Lung (tissue), 14 donors: ENCODE data around the gene CNTNAP3B. TPM values are rescaled to one million over a fixed set of nuclear protein-coding genes. Genes with fewer than 3 reads are reported as not detected.
"Not testable (repeated sequence)": the region's sequence is repeated elsewhere in the genome, so short reads cannot be mapped to it uniquely, and the experiment has no call there.

Experiments used
- ATAC-seq: fragments of 200-7000 bp; cut with Tn5 transposase; one replicate; pipeline ENCODE4 v1.9.1; 2020; ENCODE audit warnings: moderate number of reproducible peaks; ENCODE audit not compliant: insufficient read depth, low FRiP score
- DNase-seq, 3 donors: peaks; one replicate each; pipeline ENCODE4 v3.0.0-alpha.2; 2013 to 2017
- H3K27ac ChIP-seq, 2 donors: one replicate each; pipeline ENCODE4 v1.5.1; 2013; ENCODE audit warnings: mild to moderate bottlenecking in 2 of 2, moderate library complexity in 2 of 2, control low read depth in 1 of 2, inconsistent platforms in 1 of 2, low read depth in 1 of 2, low read length in 1 of 2
- H3K27me3 ChIP-seq, 3 donors: one replicate each; pipeline ENCODE4 v1.5.1; 2013; ENCODE audit warnings: low read length in 2 of 3; ENCODE audit not compliant: control insufficient read depth in 3 of 3, insufficient read depth in 3 of 3
- H3K36me3 ChIP-seq, 4 donors: one replicate each; pipeline ENCODE4 v1.5.1; 2013; ENCODE audit warnings: low read length in 4 of 4, mild to moderate bottlenecking in 1 of 4, moderate library complexity in 1 of 4; ENCODE audit not compliant: control insufficient read depth in 4 of 4, insufficient read depth in 4 of 4
- H3K4me1 ChIP-seq, 5 donors: one replicate each; pipeline ENCODE4 v1.5.1; 2013; ENCODE audit warnings: low read length in 5 of 5, mild to moderate bottlenecking in 2 of 5, moderate library complexity in 1 of 5; ENCODE audit not compliant: control insufficient read depth in 5 of 5, insufficient read depth in 5 of 5
- H3K4me3 ChIP-seq: one replicate; pipeline ENCODE4 v1.5.1; 2013; ENCODE audit warnings: mild to moderate bottlenecking, control low read depth, moderate library complexity
- H3K9ac ChIP-seq, 2 donors: one replicate each; pipeline ENCODE4 v1.5.1; 2013; ENCODE audit warnings: low read length in 2 of 2, control low read depth in 1 of 2; ENCODE audit not compliant: insufficient read depth in 1 of 2
- H3K9me3 ChIP-seq, 4 donors: one replicate each; pipeline ENCODE4 v1.5.1; 2013; ENCODE audit warnings: low read length in 3 of 4, mild to moderate bottlenecking in 1 of 4, moderate library complexity in 1 of 4; ENCODE audit not compliant: control insufficient read depth in 4 of 4, insufficient read depth in 3 of 4
- WGBS, 2 donors: extraction: QIAGEN DNeasy Blood & Tissue Kit; methylation state at CpG; one replicate each; pipeline ENCODE4 v1.1.7; 2013; 5-methylcytosine and 5-hydroxymethylcytosine counted together
- long read RNA-seq, 5 donors: transcript quantifications; one replicate each; lab custom pipeline, GENCODE V29; 2026
- polyA plus RNA-seq, 2 donors: library from polyadenylated mRNA; stranded (reverse); fragments of 200-250 nt; gene quantifications; one replicate each; pipeline ENCODE4 v1.2.1, GENCODE V29; 2013
- total RNA-seq, 2 donors: library from RNA; depleted of rRNA in 1 of 2; stranded (reverse); fragments of >200 nt in 1 of 2; gene quantifications; one replicate each; pipeline ENCODE4 v1.2.1, GENCODE V29; 2014 to 2021
- donor health status: Bipolar disorder and iron deficiency.
- donor health status: healthy.
- donor health status: DM: yes; HTN: yes; CAD: no.

Gene CNTNAP3B
- total RNA-seq (10 to 100 TPM; 13.6 to 20.8 TPM), polyA plus RNA-seq (1 to 10 TPM; 5.6 to 5.7 TPM)
- long read RNA-seq, donor 1 = 0 reads
- long read RNA-seq, donor 2 = 0 reads
- long read RNA-seq, donor 3 = 0 reads
- long read RNA-seq, donor 4 = 0 reads
- long read RNA-seq, donor 5 = 0 reads

DNA sequence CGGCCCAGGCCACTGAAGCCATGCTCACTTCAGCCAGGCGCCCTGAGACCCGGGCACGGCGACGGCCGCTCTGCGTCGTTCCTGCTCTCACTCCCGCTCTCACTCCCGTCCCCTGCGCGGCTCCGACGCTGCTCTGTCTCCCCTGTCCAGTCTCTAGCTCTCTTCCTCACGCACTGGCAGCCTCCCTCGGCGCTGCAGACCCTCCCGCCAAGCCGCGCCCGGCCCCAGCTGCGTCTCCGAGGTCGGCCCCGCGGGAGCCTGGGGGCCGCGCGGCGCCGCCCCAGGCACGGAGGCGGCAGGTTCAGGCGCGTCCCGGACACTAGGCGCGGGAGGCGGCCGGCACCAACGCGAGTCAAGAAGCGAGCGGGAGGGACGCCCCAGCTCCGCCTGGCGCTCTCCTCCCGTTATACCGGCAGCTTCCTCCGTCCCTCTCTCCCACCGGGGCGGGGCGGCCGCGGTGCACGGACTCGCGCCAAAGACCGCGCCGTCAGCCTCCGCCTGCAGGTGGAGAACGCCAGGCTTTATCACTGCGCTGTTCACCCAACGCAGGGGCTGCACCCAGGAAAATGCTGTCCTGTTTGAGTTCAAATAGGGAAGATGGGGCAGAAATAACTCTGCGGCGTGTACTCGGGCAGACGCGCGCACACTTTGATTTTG, at the start of gene CNTNAP3B:
Gene CNTNAP3B (minus strand): TSS at position 354 of the 657 bp plus-strand sequence. CDS start 332 bp downstream, at position 22.
- not testable (repeated sequence) for DNase-seq, H3K27ac ChIP-seq
- WGBS, 2 donors = 0 to 1% methylated on average over 28 to 50 of the region's 72 CpGs

DNA sequence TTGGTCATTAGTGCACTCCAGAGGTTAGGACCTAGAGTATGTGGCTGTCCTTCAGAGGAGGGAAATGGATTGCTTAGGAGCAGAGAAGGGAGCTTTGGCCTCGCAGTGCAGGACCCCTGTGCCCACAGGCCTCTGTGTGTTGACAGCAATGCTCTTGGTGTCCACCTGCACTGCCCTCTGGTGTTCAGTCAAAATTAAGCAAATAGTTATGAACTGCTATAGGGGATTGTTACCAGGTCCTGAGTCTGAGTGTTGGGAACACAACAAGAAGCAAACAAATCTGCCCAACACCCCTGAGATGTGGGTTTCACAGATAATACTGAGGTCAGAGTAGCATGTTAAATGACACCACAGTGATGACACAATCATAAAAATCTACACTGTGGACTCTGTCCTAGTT, 31.1 kb upstream of the CNTNAP3B start:
- peak in 2 of 3 donors; percentile 1 to 3 for DNase-seq
- H3K9me3 ChIP-seq, ATAC-seq, H3K27ac ChIP-seq, H3K27me3 ChIP-seq, H3K4me1 ChIP-seq, H3K36me3 ChIP-seq, H3K9ac ChIP-seq, H3K4me3 ChIP-seq: not testable (repeated sequence)
- 23 to 28% methylated on average over 1 of the region's 1 CpG for WGBS, 2 donors

More for the DNA sequence above, at the start of gene CNTNAP3B:
- not testable (repeated sequence) for H3K4me3 ChIP-seq, H3K9ac ChIP-seq, H3K4me1 ChIP-seq, H3K9me3 ChIP-seq, H3K36me3 ChIP-seq, H3K27me3 ChIP-seq, ATAC-seq

DNA sequence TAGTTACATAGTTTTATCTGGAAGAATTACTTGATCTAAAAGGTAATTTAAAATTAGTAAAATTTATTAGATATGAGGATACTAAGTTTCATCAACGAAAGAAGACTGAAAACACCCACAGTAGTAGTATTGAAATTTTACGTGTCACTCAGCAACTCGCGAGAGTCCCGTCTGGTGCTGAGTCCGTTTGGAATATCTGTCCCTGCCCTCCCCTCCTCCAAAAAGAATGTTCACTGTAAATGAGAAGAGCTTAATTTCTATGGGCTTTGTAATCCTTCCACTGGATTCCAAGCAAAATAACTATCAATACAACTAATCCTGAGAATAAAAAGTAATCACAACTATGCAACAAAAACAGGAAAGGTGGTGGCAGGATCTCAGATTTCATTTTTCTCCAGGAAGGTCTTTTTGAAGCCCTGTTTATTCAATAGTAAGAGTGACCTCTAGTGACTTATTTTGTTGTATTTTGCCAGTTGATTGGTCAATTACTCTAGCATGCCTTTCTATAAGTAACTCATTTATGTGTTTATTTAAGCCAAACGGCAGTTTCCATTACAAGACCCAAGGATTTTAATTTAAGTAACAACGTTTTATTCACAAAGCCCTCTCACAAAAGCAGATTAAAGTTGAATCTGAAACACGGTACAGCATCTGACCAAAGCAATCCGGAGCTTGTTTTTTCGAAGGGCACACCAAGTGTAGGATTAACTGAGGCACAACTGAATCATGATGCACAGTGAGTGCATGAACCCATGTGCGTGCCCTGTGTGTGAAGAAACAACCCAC, 2.0 kb downstream of the CNTNAP3B start:
- not testable (repeated sequence) for H3K36me3 ChIP-seq, H3K9me3 ChIP-seq, H3K4me3 ChIP-seq, H3K9ac ChIP-seq, ATAC-seq, H3K27me3 ChIP-seq, H3K4me1 ChIP-seq
- peak in 2 of 3 donors; percentile 3 to 27 for DNase-seq
- WGBS, 2 donors = 42 to 44% methylated on average over 11 of the region's 12 CpGs
- H3K27ac ChIP-seq = peak overlapping the region in 1 of 2 donors; percentile 53

DNA sequence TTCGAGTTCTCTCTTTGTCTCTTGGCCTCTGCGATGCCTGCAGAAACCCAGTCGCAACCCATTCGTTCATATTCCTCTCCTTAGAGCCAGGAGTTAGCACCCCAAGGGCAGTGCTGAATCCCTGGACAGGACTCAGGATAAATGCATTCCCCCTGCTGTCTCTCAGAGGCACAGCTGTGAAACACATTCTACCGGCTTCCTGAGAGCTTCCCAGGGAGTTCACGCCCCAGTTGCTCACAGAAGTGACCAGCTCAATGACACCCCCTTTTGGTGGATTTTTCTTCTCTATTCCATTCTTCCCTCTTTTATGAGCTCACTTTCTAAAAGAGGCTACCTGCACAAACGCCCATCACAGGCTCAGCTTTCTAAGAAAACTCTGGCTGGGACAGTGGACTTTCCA, 8.2 kb downstream of the CNTNAP3B start:
- H3K27ac ChIP-seq, H3K36me3 ChIP-seq, H3K9ac ChIP-seq, H3K27me3 ChIP-seq, H3K4me1 ChIP-seq, H3K9me3 ChIP-seq, DNase-seq, H3K4me3 ChIP-seq, ATAC-seq: not testable (repeated sequence)
- WGBS, 2 donors = 61 to 70% methylated on average over 5 to 7 of the region's 7 CpGs

DNA sequence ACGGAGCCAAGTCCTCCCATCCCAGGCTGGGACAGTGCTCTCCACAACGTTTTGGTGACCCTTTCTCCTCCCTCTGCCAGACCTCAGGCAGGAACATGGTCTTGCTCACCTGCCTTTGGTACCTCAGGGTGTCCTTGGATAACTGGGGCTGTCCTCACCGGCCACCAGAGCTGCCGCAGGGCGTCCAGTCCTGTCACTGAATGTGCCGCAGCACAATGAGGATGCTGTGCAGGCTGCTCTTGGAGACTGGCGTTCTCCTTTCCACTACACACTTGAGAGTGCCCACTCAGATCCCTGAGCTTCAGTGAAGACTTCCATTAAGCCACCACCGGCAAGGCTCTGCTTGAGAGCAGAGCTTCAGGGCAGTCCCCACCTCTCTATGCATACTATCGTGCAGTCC, 33.3 kb downstream of the CNTNAP3B start:
- not testable (repeated sequence) for DNase-seq, H3K9ac ChIP-seq, ATAC-seq, H3K36me3 ChIP-seq, H3K4me3 ChIP-seq, H3K27ac ChIP-seq, H3K4me1 ChIP-seq, H3K27me3 ChIP-seq, H3K9me3 ChIP-seq
- 70 to 85% methylated on average over 6 to 9 of the region's 9 CpGs for WGBS, 2 donors

DNA sequence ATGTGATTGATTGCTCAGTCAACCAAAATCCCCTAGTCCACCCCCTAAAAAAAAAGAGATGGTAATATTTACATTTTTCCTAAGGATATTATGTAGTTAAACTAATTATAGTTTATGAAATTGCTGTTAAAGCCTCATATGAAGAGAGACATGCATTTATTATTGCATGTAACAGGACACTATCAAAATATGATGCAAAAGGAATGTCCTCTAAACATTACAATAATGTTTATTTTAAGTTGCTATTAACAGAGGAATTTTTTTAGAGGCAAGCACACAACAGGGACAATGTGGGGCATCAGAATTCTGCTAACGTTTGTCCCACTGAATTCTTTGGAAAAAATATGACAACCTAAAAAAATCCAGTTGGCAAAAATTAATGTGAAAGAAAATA, 44.7 kb downstream of the CNTNAP3B start:
- H3K27ac ChIP-seq, H3K9me3 ChIP-seq, ATAC-seq, H3K9ac ChIP-seq, H3K27me3 ChIP-seq, H3K4me3 ChIP-seq, H3K4me1 ChIP-seq, DNase-seq, H3K36me3 ChIP-seq: not testable (repeated sequence)
- WGBS, 2 donors = no CpG with 5 or more reads among the region's 1 CpG

DNA sequence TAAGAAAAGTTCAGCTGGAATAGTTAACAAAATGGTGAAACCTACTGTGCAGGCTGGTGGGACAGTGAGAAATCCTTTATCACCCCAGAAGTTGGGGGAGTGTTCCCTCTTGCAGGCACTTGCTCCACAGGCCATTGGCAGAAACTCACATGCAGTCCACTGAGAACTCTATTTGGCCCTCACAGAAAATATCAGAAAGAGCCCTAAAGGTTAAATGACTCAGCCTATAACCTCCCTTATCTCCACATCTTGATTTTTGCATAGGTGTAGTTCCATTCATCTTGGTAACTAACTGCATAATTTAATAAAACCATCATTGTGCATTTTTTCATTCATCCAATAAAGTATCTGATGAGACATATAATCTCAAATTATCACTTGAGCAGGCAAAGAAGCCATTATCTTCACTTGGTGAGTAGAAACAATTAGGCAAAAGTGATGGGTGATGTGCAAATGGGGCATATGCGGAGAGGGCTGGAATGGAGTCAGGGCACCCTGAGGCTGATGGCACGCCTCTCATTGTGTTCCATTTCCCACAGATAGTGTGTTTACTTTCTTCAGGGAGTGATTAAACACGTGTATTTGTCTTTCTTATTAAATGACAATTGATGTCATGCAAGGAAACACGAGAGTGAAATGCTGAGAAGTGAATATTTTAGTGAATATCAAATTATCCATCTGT, 45.2 kb downstream of the CNTNAP3B start:
- not testable (repeated sequence) for H3K9ac ChIP-seq, H3K27ac ChIP-seq, ATAC-seq, H3K4me3 ChIP-seq, H3K9me3 ChIP-seq, DNase-seq, H3K27me3 ChIP-seq, H3K36me3 ChIP-seq, H3K4me1 ChIP-seq
- 52 to 74% methylated on average over 2 to 3 of the region's 4 CpGs for WGBS, 2 donors

DNA sequence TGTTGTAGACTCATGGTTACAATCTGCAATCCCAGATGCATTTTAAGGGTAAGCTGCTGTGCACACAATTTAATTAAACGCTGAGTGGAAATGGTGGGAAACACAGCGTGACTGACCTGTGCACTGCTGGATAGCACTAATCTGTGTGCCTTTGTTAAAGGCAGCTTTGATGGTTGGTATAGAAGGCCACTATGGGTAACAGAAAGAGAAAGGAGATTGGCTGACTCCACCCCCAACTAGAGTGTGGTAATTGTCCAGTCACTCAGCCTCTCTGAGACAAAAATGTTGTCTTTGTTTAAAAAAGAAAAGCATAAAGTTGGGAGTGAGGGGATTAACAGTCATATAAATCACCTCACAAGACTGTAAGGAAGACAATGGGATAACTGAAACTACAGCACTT, 48.9 kb downstream of the CNTNAP3B start:
- H3K4me3 ChIP-seq, H3K27me3 ChIP-seq, H3K36me3 ChIP-seq, H3K9ac ChIP-seq, DNase-seq, H3K27ac ChIP-seq, ATAC-seq, H3K4me1 ChIP-seq, H3K9me3 ChIP-seq: not testable (repeated sequence)
- 83 to 86% methylated on average over 2 of the region's 2 CpGs for WGBS, 2 donors
